Stimulated activated CD4-positive, alpha-beta T cell treated with anti-CD3 and anti-CD28 coated beads, Interleukin-4, amount 100 ng/mL, for 48 hours (primary cell): ENCODE measurements around the gene JPT2.
"Not testable (repeated sequence)": the region's sequence is repeated elsewhere in the genome, so short reads cannot be mapped to it uniquely, and the experiment has no call there.

ENCODE experiments used
- DNase-seq, 2 donors: peaks; one replicate each; pipeline ENCODE4 v3.0.0-alpha.2; 2020; ENCODE audit warnings: low read depth in 2 of 2

JPT2 gene

DNA sequence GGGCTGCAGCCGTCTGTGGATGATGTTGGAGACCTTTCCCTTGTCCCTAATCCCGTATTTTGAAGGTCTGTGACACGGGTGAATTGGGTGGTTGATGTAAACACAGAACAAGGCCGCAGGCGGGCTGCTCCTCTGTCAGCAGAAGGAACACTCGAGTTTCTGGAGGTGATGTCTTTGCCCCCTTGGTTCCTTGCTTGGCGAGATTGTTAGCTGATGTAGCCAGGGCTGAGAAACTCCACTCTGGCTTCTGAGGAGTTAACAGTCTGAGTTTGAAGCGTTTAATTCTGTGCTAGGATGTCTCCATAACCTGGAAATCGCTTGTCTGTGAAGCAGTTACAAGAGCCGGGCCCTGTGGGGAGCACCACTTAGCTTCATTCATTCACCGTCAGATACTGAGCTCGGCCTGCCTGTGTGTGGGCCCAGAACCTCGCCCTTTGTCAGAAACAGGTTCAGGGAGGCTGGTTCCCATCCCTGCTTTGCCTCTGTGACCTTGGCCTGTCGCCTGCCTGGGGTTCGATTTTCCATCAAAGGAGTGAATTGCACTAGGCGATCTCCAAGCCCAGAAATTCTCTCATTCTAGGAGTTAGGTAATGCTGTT is 29.2 kb downstream of the JPT2 start:
- no peak for DNase-seq

GRCh38 chr16:1708083-1708767 is 30.1 kb downstream of the JPT2 start:
- DNase-seq: no peak

- DNase-seq: no peak
These were observed 30.7 kb downstream of the JPT2 start for GRCh38 chr16:1708768-1709180.

DNA sequence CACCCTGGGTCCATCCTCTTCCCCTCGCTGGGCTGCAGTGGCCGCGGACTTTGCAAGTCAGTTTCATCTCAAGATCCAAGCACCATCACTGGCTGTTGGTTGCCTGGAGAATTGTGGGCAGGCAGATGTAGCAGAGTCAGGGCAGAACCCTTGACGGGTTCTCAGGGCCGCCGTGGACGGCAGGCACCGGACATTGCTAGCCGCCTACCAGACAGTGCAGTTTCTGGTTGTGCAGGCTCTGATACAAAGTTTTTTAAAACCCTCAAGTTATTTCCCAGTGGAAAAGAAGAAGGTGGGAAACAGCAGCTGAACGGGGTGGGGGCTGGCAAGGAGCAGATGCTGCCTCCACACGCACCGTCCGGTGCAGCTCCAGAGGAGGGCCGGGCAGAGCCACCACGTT is 31.3 kb downstream of the JPT2 start:
- no peak for DNase-seq

- DNase-seq: no peak
These were observed 32.9 kb downstream of the JPT2 start for GRCh38 chr16:1710811-1711507.

DNA sequence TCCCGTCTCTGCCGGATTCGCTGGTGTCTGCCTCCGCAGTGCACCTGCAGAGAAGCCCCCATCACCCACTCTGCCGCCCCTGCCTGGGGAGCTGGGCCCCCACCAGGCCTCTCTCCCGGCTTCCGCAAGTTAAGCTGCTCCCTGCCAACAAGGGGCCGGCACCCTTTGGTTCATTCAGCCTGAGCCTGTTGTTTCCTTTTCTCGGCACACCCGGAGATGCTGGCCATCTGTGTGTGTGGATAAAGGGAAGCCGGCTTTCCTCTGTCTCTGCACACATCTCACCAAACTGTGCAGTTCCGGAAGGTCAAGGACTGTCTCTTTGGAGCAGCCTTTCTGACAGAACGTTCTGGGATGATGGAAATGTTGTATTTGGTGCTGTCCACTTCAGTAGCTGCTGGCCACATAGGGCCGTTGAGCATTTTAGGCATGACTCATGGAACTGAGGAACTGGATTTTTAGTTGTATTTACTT is 34.7 kb downstream of the JPT2 start:
- no peak for DNase-seq

- DNase-seq: no peak
These were observed 35.3 kb downstream of the JPT2 start for GRCh38 chr16:1713331-1713730.

GRCh38 chr16:1713933-1714332 is 35.9 kb downstream of the JPT2 start:
- no peak for DNase-seq

- DNase-seq: no peak
These were observed 37.1 kb downstream of the JPT2 start for GRCh38 chr16:1715220-1715619.

GRCh38 chr16:1718236-1718635 is 40.2 kb downstream of the JPT2 start:
- DNase-seq: not testable (repeated sequence)

- DNase-seq: not testable (repeated sequence)
These were observed 41.6 kb downstream of the JPT2 start for GRCh38 chr16:1719559-1720229.

DNA sequence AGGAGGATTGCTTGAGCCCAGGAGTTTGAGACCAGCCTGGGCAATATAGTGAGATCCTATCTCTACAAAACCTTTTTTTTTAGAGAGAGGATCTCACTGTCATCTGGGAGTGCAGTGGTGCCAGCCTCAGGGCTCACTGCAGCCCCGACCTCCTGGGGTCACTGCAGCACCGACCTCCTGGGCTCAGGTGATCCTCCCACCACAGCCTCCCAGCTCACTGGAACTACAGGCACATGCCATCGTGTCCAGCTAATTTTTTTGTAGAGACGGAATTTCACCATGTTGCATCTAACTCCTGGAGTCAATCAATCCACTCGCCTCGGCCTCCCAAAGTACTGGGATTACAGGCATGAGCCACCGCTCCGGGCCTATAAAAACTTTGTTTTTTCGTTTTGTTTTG is 43.3 kb downstream of the JPT2 start:
- DNase-seq: no peak

GRCh38 chr16:1723450-1724147 is 45.5 kb downstream of the JPT2 start:
- DNase-seq: peak; percentile 17 to 21

DNA sequence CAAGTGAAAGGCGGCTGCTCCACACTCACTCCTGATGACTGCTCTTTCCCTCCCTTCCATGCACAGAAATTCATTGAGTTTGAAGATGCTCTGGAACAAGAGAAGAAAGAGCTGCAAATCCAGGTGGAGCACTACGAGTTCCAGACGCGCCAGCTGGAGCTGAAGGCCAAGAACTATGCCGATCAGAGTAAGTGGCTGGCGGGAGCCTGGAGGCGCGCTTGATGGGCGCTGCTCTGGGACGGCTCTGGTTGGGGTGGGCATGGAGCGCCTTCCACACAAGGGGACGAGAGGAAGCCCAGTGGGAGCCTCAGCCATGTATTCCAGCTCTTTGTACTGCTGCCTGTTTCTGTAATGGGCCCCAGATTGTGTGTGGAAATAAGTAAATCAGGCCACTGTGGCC is 46.4 kb downstream of the JPT2 start:
- no peak for DNase-seq

DNA sequence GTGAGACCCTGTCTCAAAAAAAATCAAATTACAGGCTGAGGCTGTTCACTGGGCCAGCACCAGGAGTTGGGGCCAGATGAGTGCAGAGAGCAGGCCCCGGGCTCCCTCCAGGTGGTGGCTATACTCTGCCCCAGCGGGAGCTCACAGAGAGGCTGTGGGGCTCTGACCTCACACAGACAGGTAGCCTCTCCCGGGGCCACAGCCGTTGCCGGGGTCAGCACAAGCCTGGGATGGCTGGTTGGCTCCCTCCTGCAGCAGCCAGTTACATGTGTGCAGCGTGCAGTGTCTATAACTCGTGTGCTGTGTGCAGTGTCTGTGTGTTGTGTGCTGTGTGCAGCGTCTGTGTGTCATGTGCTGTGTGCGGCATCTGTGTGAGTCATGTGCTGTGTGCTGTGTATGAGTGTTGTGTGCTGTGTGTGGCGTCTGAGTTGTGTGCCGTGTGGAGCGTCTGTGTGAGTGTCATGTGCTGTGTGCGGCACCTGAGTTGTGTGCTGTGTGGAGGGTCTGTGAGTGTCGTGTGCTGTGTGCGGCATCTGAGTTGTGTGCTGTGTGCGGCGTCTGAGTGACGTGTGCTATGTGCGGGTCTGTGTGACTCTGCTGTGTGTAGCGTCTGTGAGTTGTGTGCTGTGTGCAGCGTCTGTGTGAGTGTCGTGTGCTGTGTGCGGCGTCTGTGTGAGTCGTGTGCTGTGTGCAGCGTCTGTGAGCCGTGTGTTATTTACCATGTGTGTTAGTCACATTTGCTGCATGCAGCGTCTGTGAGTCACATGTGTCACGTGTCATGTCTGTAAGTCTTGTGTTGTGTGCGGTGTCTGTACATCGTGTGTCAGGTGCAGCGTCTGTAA is 48.8 kb downstream of the JPT2 start:
- DNase-seq: no peak

DNA sequence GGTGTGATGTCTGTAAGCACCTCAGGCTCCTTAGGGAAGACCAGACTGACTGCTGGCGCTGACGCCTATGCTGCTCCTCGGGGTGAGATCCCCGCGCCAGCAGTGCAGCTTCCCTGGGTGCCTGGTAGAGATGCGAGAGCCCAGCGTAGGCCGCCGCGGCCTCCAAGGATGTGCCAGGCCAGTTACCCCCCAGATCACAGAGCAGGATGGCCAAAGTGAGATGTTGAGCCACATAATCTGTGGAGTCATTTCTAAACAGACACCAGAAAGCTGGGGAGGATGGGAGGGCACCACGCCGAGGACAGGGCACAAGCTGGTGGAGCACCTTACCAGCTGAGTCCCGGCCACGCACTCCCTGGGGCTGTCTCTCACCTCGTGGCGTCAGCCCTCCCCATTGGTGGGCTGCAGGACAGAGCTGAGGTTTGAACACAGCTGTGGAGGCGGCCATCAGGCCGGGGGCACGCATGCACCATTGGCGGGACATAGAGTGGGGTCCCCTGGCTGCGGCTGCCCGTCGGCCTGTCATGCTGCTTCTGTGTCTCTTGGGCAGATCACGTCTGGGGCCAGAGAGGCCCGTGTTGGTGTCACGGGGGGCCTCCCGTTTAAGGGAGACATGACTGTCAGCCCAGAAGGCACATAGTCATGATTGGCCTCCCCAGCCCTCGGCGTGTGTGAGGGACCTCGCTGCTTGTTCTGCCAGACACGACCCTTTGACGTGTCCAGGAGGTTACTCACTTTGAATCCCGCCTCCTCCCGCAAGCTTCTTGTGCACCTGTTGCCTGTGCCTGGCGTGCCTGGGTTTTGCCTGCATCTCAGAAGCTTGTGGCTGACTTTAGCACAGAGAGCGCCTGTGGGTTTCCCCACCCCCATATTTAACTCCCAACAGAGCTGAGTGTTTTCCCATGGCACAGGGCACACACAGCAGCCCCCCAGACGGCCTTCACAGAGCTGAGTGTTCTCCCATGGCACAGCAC is 49.9 kb downstream of the JPT2 start:
- no peak for DNase-seq

DNA sequence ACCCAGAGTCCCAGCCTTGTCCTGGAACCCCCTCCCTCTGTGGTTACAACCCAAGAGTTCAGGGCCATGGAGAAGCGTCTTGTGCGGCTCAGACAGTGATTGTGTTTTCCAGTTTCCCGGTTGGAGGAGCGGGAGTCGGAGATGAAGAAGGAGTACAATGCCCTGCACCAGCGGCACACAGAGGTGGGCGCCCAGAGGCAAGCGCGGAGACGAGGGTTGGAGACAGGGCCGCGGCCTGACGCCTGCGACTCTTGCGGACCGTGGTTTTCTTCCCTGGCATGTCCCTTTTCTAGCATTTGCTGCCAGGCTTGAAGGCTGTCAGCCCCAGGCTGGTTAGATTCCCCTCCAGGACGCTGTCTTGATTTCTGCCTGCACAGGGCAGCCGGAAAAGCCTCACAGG is 50.9 kb downstream of the JPT2 start:
- no peak for DNase-seq

GRCh38 chr16:1729445-1729844 is 51.4 kb downstream of the JPT2 start:
- no peak for DNase-seq

- no peak for DNase-seq
These were observed 53.0 kb downstream of the JPT2 start for GRCh38 chr16:1731073-1731472.

- no peak for DNase-seq
These were observed 53.5 kb downstream of the JPT2 start for GRCh38 chr16:1731603-1732002.
